Glomerular endothelial cell (primary cell): ENCODE results near the gene SLC22A4. TPM values are rescaled to one million over a fixed set of nuclear protein-coding genes. Genes with fewer than 3 reads are reported as not detected.

Experiments used
- DNase-seq: peaks from one replicate; pipeline ENCODE4 v3.0.0-alpha.2; 2011; ENCODE audit warnings: low read depth, low spot score; ENCODE audit errors: extremely low read depth
- total RNA-seq: library from RNA; depleted of rRNA; stranded (reverse); fragments of >200 nt; gene quantifications from 2 replicates; pipeline ENCODE4 v1.2.3, GENCODE V29; 2015

SLC22A4 gene
- total RNA-seq, 1 donor from 2014 or later, result 12.0 TPM

DNA sequence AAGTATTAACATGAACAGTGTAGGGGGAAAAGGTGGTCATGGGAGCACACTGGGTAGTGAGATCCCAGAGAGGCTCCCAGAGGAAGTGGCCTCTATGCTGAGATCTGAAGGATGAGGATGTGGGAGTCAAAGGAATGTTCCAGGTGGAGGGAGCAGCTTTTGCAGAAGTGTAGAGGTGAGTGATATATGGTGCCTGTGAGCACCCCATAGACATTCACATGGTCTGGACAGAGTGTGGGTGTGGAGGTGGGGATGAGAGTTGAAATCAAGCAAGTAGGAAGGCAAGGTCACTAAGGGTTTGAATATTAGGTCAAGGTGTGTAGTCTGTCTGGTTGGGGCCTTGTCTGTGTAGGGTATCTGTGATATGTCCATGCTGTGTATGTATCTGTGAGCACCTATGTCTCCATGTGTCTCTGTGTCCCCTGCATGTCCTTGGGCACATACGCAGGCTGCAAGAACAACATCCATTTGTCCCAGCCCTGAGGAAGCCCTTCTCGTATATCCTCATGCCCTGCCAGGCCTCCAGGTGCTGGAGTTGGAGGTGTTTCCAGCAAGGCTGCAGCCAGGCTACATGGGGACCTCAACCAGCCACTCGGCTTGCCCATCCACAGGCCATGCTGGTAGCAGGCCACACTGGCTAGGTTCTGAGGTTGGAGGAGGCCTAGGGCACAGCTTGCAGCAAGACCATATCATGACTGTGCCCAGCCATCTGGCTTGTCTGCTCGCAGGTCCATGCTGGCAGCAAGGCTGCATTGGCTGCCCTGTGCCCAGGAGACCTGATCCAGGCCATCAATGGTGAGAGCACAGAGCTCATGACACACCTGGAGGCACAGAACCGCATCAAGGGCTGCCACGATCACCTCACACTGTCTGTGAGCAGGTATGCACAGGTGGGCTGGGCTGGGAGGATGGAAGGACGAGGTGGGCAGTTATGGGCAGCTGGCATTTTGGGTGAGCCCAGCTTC, 32.0 kb upstream of the SLC22A4 start:
- DNase-seq, result no peak

DNA sequence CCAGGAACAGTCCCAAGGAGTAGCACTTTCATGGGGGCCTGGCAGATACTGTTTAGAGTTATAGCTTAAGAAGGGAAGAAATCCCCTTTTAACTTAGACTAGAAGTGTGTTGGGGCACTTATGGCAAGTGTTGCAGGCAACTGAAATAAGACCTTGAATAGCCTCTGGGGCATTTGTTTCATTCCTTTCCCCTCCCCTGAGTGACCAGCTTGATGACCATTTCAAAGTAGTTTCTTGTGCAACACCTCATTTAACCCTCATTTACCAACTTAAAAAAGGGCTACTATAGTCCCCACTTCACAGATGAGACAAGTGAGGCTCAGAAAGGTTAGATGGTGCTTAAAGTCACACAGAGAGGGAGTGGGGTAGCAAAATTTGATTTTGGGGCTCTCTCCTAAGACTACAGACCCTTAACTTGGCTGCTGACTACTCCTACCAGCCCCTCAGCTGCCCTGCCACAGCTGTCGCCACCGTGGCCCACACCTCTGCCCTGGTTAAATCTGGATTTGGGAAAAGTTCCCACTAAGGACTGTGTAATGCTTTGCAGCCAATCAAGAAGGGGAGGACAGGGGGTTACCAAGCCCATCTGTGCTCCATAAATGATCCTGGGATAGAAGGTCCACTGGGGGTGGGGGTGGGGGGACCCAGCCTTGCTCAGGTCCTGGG, 31.2 kb upstream of the SLC22A4 start:
- DNase-seq, result no peak

DNA sequence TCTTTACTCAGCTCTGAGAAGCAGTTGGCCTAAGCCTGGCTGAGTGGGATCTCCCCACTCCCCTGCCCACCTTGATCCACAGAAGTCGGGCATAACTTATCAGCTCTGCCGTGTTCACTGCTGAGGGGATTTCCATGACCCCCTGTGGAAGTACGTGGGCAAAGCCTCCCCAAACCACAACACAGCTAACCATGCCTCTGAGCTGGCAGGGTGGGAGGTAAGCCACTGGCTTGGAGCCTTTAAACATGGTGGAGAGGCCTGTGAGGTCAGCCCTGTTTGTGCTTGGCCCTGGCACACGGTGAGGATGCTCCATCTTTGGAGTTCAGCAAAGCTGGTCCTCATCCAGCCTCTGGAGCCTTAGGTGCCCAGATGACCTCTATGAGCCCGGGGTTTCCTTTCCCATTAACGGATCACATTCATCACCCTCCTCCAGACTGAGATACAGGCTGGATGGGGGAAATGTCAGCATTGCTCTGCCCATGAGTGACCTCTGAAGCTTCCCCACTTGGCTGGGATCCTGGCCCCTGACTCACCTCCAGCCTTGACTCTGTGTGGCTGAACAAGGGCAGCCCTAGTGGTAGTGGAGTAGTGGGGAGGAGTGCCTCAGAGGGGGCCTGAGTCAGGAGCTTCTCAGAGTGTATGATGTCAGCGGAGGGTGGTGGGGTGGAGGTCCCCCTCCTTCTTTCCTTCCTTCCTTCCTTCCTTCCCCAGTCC, 30.5 kb upstream of the SLC22A4 start:
- no peak for DNase-seq

DNA sequence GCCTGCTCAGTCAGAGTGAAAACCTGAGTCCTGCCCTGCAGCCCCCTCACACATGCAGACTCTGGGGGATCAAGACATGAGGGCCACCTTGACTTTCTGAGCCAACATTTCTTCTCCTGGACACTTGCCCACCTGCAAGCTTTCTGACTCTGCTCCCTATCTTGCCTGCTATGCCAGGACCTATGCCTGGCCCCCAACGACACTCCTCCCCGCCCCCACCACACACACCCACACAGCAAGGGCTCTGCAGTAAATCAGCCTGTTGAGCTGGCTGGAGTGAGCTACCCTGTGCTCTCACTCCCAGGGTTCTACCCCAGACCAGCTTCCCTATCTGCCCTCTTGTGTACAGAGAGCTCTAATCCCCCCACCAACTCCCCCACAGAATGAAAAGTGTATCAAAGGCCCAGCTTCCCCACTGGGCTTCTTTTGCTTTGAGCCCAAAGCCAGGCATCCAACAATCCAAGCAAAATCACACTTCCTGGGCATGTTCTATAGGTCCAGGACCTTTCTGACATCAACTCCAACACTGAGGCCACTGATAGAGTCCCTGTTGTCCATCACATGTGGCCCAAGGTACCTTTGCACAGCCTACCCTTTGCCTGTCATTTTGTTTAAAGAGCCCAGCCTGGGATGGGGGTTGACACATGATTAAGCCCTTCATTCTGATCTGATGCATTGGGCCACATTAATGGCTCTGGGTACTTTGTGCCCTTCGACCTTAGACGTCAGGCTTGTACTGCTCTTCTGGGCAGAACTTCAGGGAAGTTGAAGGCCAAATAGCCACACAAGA, 29.5 kb upstream of the SLC22A4 start:
- no peak for DNase-seq

DNA sequence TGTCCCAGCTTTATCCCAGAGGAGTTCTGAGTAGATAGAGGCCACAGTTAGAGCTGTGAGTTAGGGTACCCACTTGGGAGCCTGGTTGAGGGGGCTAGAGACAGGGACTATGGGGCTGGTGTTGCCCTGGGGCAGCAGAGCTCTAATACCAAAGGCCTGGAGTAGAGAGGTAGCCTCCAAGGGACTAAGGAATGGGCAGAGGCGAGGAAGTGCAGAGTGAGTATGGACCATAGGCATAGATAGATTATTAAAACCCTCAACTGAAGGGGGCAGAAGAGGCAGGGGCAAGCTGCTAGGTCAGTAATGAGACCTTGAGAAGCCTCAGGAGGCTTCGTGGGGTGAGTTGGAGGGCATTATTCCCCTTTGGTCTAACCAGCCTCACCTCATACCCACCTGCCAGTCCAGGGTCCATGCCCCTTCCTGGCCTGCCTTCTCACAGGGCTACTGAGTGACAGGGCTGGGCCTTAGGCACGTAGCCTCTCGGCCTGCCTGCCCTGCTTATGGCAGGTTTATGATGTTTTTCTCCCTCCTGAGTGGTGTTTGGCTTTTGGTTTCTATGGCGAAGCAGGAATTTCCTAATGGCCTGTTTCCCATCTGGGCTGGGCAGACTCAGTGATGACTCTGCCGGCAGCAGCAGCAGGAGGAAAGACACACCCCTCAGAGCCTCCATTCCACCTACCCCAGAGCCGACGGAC, 28.7 kb upstream of the SLC22A4 start:
- DNase-seq, result peak; percentile 85

DNA sequence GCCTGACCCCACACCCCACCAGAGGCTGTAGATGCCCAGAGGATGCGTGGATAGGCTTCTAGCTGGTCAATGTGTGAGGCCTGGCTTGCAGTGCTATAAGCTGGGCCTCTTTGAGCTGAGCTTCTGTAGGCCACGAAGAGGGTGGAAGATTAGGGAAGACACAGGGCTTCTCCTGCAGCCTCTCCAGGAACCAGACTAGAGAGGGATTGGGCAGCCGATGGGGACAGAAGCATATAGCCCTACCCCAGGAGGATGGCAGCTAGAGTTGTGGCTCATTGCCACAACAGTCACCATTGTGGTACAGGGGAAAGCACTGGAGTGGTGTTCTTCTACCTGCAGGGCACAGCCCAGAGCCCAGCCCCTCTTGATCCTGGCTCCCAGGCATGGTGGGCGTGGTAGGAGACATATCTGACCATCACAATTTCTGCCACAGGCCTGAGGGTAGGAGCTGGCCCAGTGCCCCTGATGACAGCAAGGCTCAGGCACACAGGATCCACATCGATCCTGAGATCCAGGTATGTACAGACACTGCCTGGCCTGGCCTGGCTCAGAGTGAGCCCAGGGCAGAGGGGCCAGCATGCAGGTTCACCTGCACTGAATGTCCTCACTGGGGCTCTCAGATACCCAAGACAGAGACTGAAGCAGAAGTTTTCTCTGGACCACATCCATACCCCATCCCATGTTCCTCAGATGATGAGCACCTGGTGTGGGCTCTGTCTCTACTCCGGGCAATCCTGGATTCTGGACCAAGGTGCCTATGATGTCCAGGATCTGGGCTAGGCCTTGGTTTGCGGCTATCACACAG, 28.0 kb upstream of the SLC22A4 start:
- no peak for DNase-seq

DNA sequence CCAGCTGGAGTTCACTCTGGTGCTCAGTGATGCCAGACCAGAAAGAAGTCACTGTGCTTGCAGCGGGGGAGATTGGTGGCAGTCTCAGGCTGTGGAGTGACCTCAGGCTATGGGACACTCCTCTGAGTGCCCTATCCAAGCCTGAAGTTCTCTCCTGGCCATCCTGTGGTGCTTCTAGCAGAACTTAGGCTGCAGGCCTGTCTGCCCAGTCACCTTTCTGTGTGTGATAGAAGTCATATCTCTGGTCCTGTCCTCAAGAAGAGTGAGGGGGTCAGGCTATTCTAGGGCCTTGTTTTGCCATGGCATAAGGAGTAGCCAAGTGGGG, 27.4 kb upstream of the SLC22A4 start:
- no peak for DNase-seq

DNA sequence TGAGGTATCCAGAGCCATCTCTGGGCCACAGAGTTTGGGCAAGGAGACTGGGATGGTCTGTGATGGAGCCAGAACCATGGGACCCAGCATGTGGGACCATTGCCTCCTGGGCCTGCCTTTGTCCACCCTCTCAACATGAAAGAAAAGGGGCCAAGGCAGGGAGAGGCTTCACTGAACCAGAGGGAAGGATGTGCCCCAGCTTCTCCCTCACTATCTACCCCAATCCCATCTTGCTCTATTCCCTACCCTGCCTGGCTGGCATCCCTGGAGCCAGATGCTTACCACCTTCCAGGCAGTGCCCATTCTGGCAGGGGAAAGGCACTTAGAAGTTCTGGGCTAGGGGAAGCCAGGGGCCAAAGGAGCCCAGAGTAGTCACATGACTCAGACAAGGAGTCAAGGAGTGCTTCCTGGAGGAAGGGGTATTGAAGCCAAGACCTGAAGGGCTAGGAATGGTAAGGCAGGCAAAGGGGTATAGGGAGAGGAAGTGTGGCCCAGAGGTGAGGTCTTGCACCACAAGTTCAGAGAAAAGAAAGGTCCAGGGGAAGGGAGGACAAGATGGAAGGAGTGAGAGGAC, 26.9 kb upstream of the SLC22A4 start:
- no peak for DNase-seq

DNA sequence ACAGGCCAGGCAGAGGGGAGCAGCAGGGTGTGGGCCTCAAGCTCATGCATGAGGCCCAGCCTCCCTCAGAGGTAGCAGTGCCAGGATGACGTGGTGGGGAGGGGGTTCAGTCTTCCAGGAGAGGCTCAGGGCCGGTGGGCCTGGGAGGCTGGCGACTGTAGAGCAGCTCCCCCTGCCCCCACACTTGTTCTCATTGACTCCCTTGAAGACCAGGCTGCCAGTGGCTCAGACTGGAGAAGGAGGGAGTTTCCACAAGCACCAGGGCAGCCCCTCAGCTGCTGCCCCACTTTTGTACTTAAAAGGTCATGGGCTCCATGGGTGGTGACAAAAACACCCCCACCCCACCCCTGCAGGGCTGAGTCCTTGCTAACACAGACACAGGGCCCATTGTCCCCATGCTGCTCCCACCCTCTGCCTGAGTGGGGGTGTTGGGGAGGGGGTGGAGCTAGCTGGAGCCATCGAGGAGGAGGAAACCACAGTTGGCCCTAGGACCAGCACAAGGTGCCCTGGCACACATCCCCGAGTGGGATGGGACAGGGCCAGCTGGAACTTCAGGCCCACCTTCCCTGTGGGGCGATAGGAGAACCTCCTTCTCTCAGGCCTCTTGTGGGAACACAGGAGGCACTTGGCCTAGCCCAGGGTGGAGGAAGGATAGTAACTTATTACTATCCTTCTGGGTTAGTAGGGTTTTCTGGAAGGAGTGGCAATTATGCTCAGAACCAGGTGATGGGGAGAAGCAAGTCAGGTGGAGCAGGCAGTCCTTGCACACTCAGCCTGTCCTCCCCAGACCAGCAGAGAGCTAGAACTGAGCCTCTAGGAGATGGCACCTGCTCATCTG, 26.0 kb upstream of the SLC22A4 start:
- no peak for DNase-seq

DNA sequence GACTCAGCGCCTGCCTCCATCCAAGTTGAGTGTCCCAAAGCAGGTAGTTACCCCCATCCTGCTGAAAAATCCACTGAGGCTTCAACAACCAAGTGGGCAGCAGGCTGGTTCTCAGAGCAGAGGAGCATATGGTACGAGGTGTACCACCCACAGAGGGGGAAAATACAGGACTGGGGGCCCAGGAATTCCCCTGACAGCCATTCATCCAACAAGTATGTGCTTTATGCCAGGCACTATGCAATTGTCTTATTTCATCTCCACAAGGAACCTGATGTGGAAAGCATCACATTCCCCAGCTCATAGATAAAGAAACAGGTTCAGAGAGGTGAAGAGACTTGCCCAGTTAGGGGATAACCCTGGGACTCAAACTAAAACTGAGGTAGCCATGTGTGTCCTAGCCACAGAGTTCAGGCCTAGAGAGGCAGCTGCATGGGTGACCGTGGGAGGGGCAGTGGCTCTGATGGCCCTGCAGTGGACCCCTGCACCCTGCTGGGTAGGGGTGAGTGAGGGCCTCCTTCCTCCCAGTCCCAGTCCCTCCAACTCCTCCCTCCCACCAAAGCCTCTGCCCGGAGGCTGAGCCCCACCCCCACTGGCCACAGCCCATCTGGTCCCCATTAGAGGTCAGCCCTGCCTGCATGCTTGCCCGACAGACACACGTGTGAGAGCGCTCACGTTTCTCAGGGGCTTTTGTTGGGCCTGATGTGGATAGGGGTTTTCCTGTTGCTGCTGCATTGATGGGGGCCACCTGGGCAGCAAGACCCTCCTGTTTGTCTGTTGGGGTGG, 25.2 kb upstream of the SLC22A4 start:
- DNase-seq, result no peak

DNA sequence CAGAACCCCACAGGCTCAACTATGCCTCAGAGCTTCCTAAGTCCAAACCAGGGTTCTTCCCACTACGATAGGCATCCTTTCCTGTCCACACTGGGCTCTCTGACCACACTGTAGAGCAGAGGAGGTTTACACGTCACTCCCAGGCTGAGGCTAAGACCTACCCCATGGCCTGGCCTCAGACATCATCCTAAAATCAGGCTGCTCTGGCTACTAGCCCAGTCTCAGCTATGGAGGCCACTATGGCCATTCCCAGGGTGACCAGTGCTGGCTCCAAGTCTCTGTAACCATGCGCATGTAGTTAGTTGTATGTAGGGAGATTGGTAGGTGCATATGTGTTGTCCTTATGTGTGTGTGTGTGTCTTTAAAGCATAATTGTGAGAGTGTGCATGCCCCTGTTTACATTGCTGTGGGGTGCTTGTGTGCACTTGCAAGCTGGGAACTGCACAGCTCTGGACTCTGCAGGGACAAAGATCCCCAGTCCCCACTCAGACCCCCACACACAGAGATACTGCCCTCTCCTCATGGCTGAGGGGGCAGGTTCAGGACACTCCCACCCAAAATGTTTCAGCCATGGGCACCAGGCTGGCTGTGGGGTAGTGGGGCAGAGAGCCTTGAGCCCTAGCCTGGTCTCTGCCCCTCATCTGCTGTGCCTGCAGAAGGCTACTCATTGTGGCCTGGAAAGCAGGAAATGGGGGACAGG, 24.4 kb upstream of the SLC22A4 start:
- no peak for DNase-seq

DNA sequence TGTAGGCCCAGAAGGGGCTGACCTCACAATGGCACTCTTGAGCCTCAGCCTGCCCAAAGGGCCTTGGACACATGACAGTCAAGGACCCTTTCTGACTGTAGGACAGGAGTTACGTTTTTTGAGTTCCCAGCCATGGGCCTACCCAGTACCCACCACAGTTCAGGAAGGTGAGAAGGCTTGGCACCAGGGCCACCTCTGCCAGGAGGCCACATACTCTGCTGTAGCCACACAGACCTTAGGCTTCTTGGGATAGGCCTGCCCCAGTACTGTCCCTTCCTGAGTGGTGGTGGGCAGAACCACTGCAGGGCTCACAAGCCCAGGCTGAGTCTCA, 23.9 kb upstream of the SLC22A4 start:
- DNase-seq, result no peak

DNA sequence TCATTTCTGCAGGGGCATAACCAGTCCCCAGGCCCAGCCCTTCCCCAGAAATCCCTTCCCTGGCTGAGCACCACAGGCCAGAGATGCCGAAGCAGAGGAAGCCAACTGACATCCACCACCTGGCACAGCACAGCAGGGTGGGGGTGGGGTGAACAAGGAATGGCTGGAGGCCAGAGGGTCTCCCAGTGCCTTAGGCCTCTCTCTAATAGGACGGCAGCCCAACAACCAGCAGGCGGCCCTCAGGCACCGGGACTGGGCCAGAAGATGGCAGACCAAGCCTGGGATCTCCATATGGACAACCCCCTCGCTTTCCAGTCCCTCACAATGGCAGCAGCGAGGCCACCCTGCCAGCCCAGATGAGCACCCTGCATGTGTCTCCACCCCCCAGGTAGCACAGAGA, 23.5 kb upstream of the SLC22A4 start:
- DNase-seq, result no peak

DNA sequence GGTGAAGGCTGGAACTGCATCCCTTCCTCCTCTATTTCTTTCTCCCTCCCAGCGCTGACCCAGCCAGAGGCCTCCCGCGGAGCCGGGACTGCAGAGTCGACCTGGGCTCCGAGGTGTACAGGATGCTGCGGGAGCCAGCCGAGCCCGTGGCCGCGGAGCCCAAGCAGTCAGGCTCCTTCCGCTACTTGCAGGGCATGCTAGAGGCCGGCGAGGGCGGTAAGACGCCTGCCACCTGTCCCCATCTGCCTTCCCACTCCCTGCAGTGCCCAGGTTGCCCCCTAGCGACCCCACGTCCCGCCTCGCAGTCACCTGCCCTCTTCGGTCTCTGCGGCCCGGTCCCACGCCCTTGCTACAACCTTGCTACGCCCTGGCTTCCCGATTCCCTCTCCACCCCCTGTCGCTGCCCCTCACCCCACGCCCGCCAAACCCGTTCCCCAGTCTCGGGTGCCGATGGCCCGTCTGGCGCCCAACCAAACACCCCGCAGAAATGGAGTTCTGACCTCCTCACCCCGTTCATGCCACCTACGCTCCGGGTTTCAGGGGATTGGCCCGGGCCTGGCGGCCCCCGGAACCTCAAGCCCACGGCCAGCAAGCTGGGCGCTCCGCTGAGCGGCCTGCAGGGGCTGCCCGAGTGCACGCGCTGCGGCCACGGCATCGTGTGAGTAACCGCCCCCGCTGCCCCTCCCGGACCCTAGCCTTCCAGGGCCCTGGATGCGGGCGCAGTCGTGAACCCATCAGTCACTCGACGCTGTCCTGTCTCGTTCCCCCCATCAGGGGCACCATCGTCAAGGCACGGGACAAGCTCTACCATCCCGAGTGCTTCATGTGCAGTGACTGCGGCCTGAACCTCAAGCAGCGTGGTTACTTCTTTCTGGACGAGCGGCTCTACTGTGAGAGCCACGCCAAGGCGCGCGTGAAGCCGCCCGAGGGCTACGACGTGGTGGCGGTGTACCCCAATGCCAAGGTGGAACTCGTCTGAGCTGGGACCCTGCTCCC, 22.6 kb upstream of the SLC22A4 start:
- no peak for DNase-seq

DNA sequence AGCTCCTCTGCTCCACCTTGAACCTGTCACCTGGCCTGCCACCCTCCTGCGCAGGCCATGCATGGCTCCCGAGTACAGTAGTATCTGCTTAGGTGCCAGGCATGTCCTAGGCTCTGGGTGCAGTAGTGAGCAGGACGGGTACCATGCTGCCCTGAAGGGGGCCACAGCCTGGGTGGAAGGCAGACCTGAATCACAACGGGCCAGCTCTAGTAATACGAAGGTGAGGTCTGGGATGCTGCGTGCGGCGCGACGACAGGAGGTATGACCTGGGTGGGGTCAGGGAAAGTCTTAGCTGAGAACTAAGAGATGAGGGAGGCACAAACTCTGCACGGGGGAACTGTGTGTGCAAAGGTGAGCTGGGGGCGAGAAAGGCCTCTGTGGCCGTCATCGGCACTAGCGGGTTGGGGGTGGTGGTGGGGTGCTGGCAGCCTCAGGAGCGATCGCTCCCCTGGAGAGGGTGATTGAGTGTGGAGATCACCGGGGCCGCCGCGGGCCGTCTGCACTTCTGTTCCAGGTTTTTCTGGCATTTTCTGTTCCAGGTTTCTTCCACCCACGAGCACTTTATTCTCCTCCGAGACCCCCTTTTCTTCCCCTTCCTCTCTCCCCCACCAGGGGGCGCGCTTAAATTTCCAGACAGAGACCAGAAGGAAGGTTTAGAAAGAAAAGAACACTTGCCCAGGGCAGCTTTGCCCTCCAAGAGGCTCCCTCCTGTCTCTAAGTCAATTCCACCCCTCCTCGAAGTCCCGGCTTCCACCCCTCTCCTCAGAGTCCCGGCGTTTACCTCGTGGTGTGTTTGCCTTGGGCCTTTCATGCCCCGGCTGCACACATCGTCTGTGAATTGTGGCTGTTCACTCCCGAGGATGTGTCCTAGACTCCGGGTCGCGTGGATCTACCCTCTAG, 21.6 kb upstream of the SLC22A4 start:
- no peak for DNase-seq
